SK-N-SH (cell line): ENCODE measurements around the gene CGB8.
"Not testable (repeated sequence)": the region's sequence is repeated elsewhere in the genome, so short reads cannot be mapped to it uniquely, and the experiment has no call there.

Experiments
- RFX5 ChIP-seq: IDR thresholded peaks from 2 replicates; pipeline ENCODE4 v1.6.1; 2012; ENCODE audit warnings: mild to moderate bottlenecking, improper control_type of control experiment, low read length
- TCF12 ChIP-seq: IDR thresholded peaks from 2 replicates; pipeline ENCODE4 v1.4.0; 2012
- TF ChIP-seq, protein P1 (sequence below): fragments of 200-600 bp; sonication (generic); IDR thresholded peaks from 2 replicates; pipeline ENCODE4 v1.6.1; 2017; ENCODE audit warnings: antibody characterized with exemption, mild to moderate bottlenecking, moderate library complexity

DNA sequence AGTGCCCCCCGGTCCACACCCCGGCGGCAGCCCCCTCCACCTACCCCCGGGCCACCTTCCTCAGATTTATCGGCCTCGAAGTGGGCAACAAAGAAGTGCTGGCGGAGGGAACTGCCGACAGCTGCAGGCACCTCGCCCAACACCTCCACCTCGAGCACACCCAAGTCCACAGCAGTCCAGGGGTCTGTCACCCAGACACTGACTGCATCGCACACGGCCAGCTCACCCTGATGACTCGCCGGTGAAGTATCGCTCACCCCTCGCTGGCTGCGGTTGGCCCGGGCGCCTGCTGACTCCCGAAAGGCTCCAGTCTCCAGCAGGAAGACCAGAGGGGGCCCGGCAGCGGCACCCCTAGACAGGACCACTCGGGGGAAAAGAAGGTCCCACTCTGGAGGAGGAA, 23.3 kb downstream of the CGB8 start:
- TF ChIP-seq, protein P1, sequence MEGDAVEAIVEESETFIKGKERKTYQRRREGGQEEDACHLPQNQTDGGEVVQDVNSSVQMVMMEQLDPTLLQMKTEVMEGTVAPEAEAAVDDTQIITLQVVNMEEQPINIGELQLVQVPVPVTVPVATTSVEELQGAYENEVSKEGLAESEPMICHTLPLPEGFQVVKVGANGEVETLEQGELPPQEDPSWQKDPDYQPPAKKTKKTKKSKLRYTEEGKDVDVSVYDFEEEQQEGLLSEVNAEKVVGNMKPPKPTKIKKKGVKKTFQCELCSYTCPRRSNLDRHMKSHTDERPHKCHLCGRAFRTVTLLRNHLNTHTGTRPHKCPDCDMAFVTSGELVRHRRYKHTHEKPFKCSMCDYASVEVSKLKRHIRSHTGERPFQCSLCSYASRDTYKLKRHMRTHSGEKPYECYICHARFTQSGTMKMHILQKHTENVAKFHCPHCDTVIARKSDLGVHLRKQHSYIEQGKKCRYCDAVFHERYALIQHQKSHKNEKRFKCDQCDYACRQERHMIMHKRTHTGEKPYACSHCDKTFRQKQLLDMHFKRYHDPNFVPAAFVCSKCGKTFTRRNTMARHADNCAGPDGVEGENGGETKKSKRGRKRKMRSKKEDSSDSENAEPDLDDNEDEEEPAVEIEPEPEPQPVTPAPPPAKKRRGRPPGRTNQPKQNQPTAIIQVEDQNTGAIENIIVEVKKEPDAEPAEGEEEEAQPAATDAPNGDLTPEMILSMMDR = not testable (repeated sequence)
- TF ChIP-seq RFX5, TCF12: not testable (repeated sequence)
